ENCODE results near the gene PARD3.

- TF ChIP-seq JUN (IDR thresholded peaks at IDR 0.05), result no peak
- TF ChIP-seq CTCF (IDR thresholded peaks at IDR 0.05), result no peak
- no peak for TF ChIP-seq RAD21 (conservative IDR thresholded peaks at IDR 0.05 in 1 of 2, IDR thresholded peaks at IDR 0.05 in 1 of 2)
- no peak for TF ChIP-seq PHF8 (IDR thresholded peaks at IDR 0.05; ENCODE audit: borderline replicate concordance, low read depth)
- TF ChIP-seq HOXA7 (CRISPR knock-in tag; IDR thresholded peaks at IDR 0.05), result no peak
- TF ChIP-seq HOXB5 (CRISPR knock-in tag; IDR thresholded peaks at IDR 0.05), result no peak
- no peak for TF ChIP-seq REST (IDR thresholded peaks at IDR 0.05)
- no peak for TF ChIP-seq CHD2 (IDR thresholded peaks at IDR 0.05; ENCODE audit: low read length, partially characterized antibody)
- no peak for TF ChIP-seq USF2 (IDR thresholded peaks at IDR 0.05)
- TF ChIP-seq RCOR1 (IDR thresholded peaks at IDR 0.05; ENCODE audit: low read depth, low read length), result no peak
- TF ChIP-seq MAX (IDR thresholded peaks at IDR 0.05), result no peak
- no peak for TF ChIP-seq ZSCAN20 (CRISPR knock-in tag; IDR thresholded peaks at IDR 0.05)
- no peak for TF ChIP-seq TP53 (CRISPR knock-in tag; IDR thresholded peaks at IDR 0.05)
Measured at GRCh38 chr10:34773636-34774630, 41.2 kb downstream of the PARD3 start.

Measured in A549 (cell line).